GM12892 (cell line): ENCODE measurements around the gene P4HTM.

Experiments used
- POLR2A ChIP-seq: IDR thresholded peaks from 2 replicates; pipeline ENCODE4 v1.6.1; 2011; ENCODE audit warnings: low read depth, low read length, control low read depth
- POLR2AphosphoS5 ChIP-seq: IDR thresholded peaks from 2 replicates; pipeline ENCODE4 v1.6.1; 2011; ENCODE audit warnings: low read depth, low read length, control low read depth

- no peak for TF ChIP-seq POLR2A
- TF ChIP-seq POLR2AphosphoS5 = no peak
These were observed 5.4 kb upstream of the P4HTM start for GRCh38 chr3:48984663-48985062.
